Astrocyte of the cerebellum (primary cell): ENCODE data around the gene PUSL1.

Experiments used
- DNase-seq: peaks from one replicate; pipeline ENCODE4 v3.0.0-alpha.2; 2011; ENCODE audit warnings: low read depth
- H3K4me3 ChIP-seq: 2 replicates; pipeline ENCODE4 v1.5.1; 2011; ENCODE audit warnings: mild to moderate bottlenecking, low read depth, low read length, moderate library complexity
- CTCF ChIP-seq: IDR thresholded peaks from 2 replicates; pipeline ENCODE4 v1.5.1; 2012; ENCODE audit warnings: low read length, low read depth, moderate library complexity, mild to moderate bottlenecking; ENCODE audit errors: missing control alignments
- in situ Hi-C: cut with HindIII; loops from 2 replicates; pipeline ENCODE4 v1.10.0; 2017; ENCODE audit warnings: low sequenced_read_pairs

PUSL1 gene

GRCh38 chr1:1305300-1306069 is 2.9 kb upstream of the PUSL1 start:
- DNase-seq: peak; percentile 6
- peak overlapping the region; percentile 74 for H3K4me3 ChIP-seq
- no peak for TF ChIP-seq CTCF
- in situ Hi-C loops: no loop called here

- peak overlapping the region; percentile 74 for H3K4me3 ChIP-seq
- in situ Hi-C loops: no loop called here
- peak; percentile 29 for TF ChIP-seq CTCF
- DNase-seq: no peak
These were observed 2.2 kb upstream of the PUSL1 start for GRCh38 chr1:1306070-1306660.

- in situ Hi-C loops: no loop called here
- no peak for TF ChIP-seq CTCF
These were observed 1.6 kb upstream of the PUSL1 start for GRCh38 chr1:1306661-1307260.

GRCh38 chr1:1307261-1307922 is 1.0 kb upstream of the PUSL1 start:
- peak; percentile 3 for DNase-seq
- in situ Hi-C loops: no loop called here
- H3K4me3 ChIP-seq: peak overlapping the region; percentile 74
- TF ChIP-seq CTCF: no peak

More at GRCh38 chr1:1306661-1307260, 1.6 kb upstream of the PUSL1 start:
- H3K4me3 ChIP-seq: peak overlapping the region; percentile 74
- no peak for DNase-seq

- no peak for DNase-seq
- no peak for TF ChIP-seq CTCF
- in situ Hi-C loops: no loop called here
- peak overlapping the region; percentile 74 for H3K4me3 ChIP-seq
These were observed 406 bp downstream of the PUSL1 start for GRCh38 chr1:1308756-1309250.
